Retinal pigment epithelial cell (primary cell): ENCODE measurements around the gene SEPTIN10.

Experiments
- DNase-seq: peaks from one replicate; pipeline ENCODE4 v3.0.0-alpha.2; 2010; ENCODE audit warnings: low read depth
- H3K4me3 ChIP-seq: 2 replicates; pipeline ENCODE4 v1.5.1; 2011; ENCODE audit warnings: mild to moderate bottlenecking, low read length, control low read depth, moderate library complexity
- TF ChIP-seq, protein P1 (sequence below): conservative IDR thresholded peaks from 2 replicates; pipeline ENCODE4 v1.5.1; 2011; ENCODE audit warnings: low read depth, low read length, control low read depth, inconsistent platforms

Gene SEPTIN10

DNA sequence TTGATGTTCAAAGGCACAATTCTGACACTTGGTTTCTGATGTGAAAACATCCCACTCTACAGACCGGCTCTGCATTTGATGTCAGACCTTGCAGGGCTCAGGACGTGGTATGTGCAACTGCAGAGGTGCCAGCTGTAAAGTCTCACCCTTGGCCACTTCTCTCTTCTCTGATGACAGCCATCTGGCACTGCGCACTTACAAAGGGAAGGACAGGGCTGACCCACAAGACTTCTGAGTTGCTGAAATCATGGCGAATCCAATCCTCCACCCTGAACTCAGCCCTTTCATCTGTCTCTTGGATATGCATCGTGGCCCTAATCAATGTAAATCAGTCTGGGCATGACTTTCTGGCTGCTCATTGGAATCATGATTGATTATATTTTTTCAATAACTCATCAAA lies 82.5 kb downstream of the SEPTIN10 start:
- no peak overlapping the region for H3K4me3 ChIP-seq
- DNase-seq: no peak
- TF ChIP-seq, protein P1, sequence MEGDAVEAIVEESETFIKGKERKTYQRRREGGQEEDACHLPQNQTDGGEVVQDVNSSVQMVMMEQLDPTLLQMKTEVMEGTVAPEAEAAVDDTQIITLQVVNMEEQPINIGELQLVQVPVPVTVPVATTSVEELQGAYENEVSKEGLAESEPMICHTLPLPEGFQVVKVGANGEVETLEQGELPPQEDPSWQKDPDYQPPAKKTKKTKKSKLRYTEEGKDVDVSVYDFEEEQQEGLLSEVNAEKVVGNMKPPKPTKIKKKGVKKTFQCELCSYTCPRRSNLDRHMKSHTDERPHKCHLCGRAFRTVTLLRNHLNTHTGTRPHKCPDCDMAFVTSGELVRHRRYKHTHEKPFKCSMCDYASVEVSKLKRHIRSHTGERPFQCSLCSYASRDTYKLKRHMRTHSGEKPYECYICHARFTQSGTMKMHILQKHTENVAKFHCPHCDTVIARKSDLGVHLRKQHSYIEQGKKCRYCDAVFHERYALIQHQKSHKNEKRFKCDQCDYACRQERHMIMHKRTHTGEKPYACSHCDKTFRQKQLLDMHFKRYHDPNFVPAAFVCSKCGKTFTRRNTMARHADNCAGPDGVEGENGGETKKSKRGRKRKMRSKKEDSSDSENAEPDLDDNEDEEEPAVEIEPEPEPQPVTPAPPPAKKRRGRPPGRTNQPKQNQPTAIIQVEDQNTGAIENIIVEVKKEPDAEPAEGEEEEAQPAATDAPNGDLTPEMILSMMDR: no peak

DNA sequence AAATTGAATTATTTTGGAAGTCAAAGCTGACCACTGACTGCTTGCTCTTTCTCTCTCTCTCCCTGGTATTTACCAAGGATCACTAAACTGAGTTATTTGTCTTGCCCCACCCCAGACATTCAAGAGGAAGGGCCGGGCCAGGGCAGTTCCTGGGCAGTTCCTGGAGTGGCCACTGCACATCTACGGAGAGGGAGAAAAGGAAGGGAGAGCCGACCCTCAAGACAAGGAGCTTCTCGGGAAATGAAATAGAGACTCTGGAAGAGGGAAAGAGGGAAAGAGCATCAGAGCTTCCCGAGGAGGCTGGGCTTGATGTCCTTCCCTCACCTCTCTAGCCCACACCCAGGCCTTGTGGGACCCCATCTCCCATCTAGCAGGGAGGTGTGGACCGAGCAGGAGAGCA lies 83.1 kb downstream of the SEPTIN10 start:
- no peak overlapping the region for H3K4me3 ChIP-seq
- TF ChIP-seq, protein P1: no peak
- DNase-seq: no peak

DNA sequence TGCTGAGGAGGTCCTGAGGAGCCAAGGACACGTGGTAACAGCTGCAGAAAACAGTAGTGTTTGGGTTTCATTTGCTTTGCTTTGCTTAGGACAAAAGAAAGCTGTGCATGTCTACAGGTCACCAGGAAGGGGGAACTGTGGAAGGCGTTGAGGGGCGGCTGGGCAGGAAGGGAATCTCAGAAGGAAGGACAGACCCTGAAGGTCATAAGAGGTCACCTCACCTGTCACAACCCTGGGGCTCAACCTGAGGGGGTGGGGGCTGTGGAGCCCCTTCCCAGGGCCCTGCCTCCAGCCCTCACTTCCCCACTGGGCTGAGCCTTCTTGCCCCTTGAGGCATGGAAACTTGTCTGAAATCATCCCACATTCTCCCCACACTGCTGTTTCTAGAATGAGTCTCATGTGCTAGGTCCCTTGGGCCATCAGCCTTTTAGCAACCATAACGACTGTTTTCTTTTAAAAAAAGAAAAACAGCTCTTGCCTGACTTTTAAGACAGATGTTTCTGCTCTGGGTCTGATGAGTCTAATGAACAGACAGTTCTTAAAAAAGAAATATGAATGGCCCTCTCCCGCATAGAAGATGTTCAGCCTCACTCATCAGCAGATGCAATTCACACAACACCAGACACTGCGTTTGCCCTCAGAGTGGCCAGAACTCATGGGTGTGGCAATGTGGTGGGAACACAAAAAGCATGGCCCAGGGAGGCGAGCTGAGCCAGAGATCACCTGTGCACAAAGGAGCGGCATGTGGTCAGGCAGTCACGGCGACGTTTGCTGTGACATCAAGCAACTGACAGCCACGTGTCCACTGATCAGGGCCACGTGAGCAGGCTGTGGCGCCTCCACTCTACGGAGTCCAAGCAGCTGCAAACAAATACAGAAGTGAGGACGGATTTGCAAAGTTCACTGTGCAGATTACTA lies 84.0 kb downstream of the SEPTIN10 start:
- H3K4me3 ChIP-seq: no peak overlapping the region
- TF ChIP-seq, protein P1: no peak
- no peak for DNase-seq

DNA sequence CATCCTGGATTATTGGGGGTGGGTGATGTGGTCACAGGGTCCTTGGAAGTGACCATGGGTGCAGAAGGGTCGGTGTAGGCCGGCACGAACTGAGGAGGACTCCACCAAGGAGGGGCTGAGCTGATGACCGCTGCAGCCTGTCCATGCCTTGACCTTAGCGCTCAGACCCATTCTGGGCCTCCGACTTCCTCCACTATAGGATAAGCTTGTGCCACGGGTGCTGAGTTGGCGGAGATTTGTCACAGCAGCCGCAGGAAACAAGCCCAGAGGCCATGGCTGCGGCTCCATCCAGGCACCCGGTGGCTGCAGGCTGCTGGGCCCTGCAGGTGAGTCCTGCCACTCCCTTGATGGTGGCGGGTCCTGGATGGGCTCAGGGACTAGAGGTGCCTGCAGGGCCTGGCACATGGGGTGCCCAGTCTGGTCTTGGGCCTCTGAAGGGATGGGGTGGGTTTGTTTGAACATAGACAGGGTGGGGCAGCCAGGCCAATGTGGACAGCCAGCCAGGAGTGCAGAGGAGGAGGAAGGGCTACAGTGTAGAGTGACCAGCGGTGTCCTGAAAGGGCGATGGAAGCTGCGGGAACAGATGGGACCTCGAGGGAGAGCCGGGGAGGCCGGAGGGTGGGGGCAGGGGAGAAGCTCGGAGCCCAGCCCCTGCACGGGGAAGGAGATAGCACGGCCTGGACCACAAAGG lies 84.8 kb downstream of the SEPTIN10 start:
- TF ChIP-seq, protein P1: no peak
- no peak overlapping the region for H3K4me3 ChIP-seq
- DNase-seq: no peak

DNA sequence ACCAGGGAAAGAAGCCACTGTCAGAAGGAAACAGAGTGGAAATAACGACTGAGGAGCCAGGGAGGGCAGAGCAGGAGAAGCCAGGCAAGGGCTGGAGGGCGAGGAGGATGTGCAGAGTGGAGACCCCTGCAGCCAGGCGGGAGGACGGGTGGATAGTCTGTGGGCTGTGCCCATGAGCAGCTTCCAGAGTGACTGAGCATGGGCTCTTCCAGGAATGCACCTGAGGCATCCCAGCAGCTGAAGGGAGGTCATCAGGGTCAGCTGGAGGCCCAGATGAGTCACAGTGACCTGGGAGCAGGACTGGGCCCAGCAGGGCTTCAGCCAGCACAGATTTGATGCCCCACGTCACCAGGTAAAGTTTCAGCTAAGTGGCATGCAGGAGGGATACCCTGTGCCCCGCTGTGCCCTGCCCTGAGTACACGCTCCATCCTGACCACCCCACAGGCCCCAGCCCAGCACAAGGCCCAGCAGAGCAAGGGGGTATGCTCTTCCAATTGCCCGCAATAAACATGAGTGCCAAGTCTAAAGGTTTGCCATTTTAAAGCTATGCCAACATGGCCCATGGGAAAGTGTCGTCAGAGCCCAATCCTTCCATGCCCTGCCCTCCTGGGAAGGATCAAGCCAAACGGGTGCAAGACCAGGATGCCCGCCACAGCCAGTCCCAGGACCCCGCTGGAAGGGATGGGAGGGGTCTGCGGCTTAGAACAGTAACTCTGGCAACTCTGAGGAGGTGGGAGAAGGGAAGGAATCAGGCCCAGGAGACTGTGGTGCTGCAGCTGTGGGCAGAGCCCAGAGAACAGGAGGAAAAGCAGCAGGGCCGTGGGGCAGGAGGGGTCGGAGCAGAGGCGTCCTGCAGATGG lies 85.7 kb downstream of the SEPTIN10 start:
- no peak for DNase-seq
- no peak overlapping the region for H3K4me3 ChIP-seq
- TF ChIP-seq, protein P1: no peak

DNA sequence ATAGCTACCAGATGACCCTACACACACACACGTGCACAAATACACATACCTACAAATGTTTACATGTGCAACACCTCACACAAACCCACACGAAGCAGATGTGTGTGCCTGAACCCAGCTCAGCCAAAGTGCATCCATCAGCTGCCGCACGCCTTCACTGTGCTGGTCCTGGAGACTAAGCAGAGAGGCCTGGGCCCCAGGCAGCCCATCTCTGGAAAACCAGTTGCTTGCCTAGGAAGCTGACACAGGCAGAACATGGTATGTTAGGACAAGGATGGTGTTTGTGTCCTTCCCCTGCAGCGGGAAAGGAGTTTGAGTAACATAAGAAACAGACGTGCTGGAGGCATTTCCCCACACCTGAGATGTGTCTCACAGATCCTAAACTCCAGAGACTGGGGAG lies 86.7 kb downstream of the SEPTIN10 start:
- no peak overlapping the region for H3K4me3 ChIP-seq
- DNase-seq: no peak
- TF ChIP-seq, protein P1: no peak
